ENCODE measurements around the gene RNF144A. TPM values are rescaled to one million over a fixed set of nuclear protein-coding genes. Genes with fewer than 3 reads are reported as not detected.

The RNF144A gene, protein sequence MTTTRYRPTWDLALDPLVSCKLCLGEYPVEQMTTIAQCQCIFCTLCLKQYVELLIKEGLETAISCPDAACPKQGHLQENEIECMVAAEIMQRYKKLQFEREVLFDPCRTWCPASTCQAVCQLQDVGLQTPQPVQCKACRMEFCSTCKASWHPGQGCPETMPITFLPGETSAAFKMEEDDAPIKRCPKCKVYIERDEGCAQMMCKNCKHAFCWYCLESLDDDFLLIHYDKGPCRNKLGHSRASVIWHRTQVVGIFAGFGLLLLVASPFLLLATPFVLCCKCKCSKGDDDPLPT
- 1 to 10 TPM; 1.2 to 3.2 (median 2.0) TPM for total RNA-seq
- long read RNA-seq = 0 reads

DNA sequence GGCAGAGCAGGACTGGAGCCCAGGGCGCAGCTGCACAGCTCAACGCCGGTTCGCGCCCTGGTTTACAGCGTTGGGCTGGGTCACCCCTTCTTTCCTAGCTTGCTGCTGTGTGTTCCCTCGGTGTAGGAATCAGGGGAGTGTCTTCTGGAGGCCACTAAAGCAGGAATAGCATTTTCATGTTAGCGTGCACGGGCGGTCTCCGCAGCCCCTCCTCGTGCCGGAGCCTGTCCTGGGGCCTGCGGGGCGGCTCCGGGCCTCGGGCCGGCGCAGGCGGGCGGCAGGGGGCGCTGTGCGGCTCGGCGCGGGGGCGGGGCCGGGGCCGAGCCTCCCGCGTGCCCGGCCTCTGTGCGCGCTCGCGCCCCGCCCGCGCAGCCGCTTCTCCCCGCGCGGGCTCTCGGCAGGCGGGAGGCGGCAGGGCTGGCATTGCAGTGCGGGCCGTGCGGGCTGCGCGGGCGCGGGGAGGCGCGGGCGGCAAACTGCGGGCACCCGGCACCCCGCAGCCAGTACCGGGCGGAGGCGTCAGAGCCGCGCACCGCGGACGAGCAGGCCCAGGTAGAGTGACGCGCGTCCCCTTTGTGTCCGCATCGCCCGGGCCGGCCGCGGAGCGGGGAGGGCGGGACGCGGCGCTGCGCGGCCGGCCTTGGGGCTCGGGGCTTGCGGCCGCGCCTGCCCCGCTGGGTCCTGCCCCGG is at the start of gene RNF144A:
Gene RNF144A (plus strand): TSS at position 342 of the 690 bp plus-strand sequence. CDS start 79,515 bp downstream, outside the sequence.
- Histone ChIP-seq H3K4me3 (peak within 1 kb of the TSS; percentile 50 to 64 (median 53)), H3K36me3 (no peaks in the 10 kb centered on the region), H3K4me1 (peaks cover 0 to 10% (median 3%) of the 10 kb centered on the region in 4 donors), H3K9me3 (no peaks in the 10 kb centered on the region), H3K27ac (peak within 1 kb of the TSS in 1 of 3 donors; percentile 33), H3K27me3 (no peaks in the 10 kb centered on the region)
- ATAC-seq = peak; percentile 87 to 96 (median 91)
- 0% methylated on average over 2 of the region's 90 CpGs for whole genome bisulfite sequencing (ENCODE audit: insufficient coverage, low coverage, low lambda C conversion rate, missing lambda C conversion rate)
- TF ChIP-seq POLR2A (IDR thresholded peaks at IDR 0.05) = no peak
- TF ChIP-seq, protein P1, sequence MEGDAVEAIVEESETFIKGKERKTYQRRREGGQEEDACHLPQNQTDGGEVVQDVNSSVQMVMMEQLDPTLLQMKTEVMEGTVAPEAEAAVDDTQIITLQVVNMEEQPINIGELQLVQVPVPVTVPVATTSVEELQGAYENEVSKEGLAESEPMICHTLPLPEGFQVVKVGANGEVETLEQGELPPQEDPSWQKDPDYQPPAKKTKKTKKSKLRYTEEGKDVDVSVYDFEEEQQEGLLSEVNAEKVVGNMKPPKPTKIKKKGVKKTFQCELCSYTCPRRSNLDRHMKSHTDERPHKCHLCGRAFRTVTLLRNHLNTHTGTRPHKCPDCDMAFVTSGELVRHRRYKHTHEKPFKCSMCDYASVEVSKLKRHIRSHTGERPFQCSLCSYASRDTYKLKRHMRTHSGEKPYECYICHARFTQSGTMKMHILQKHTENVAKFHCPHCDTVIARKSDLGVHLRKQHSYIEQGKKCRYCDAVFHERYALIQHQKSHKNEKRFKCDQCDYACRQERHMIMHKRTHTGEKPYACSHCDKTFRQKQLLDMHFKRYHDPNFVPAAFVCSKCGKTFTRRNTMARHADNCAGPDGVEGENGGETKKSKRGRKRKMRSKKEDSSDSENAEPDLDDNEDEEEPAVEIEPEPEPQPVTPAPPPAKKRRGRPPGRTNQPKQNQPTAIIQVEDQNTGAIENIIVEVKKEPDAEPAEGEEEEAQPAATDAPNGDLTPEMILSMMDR (IDR thresholded peaks at IDR 0.05) = peak; percentile 23 to 83 (median 47)
- peak; percentile 64 to 72 (median 70) for DNase-seq
- intact Hi-C loops (cut with DNase I) = no loop called here

DNA sequence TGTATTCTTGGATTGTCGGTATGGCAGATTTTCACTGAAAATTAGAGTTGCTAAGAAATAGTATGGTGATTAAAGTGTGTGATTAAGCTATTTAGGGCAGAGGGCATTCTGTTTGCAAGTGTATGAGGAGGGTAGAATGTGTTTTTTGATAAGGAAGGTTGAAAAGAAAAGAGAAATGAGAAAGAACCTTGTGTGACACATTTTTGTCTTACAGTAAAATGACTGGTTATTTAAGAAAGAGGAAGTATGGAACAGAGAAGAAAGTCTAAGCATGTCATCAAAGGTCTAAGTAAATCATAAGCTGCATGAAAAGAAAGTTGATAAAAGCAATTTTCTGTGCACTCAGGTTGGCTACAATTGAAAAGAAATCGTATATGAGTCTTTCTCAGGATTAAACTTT is 44.8 kb upstream of the RNF144A start:
- H3K9me3 ChIP-seq = no peaks in the 10 kb centered on the region
- DNase-seq (no peak), ATAC-seq (no peak)
- H3K4me1 ChIP-seq = peaks cover 0 to 8% (median 2%) of the 10 kb centered on the region in 4 donors
- TF ChIP-seq, protein P1 (IDR thresholded peaks at IDR 0.05) = no peak
- TF ChIP-seq POLR2A (IDR thresholded peaks at IDR 0.05) = no peak
- H3K27me3 ChIP-seq = no peaks in the 10 kb centered on the region
- no peak overlapping the region for H3K4me3 ChIP-seq
- H3K36me3 ChIP-seq = no peaks in the 10 kb centered on the region
- WGBS (ENCODE audit: insufficient coverage, low coverage, low lambda C conversion rate, missing lambda C conversion rate) = 75% methylated on average over 2 of the region's 2 CpGs
- no peak overlapping the region for H3K27ac ChIP-seq
- intact Hi-C loops (cut with DNase I) = no loop called here

DNA sequence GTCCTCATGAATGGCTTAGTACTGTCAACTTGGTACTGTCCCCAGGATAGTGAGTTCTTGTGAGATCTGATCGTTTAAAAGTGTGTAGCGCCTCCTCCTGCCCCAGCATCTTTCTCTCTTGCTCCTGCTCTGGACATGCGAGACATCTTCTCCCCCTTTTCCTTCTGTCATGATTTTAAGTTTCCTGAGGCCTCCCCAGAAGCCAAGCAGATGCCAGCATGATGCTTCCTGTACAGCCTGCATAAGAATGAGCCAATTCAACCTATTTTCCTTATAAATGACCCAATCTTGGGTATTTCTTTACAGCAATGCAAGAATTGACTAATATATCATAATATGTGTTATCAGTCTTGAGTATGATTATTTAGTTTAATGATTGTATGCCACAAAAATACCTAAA is 43.2 kb upstream of the RNF144A start:
- ATAC-seq (no peak), DNase-seq (no peak)
- Histone ChIP-seq H3K27ac (no peak overlapping the region), H3K9me3 (no peaks in the 10 kb centered on the region), H3K27me3 (no peaks in the 10 kb centered on the region), H3K36me3 (no peaks in the 10 kb centered on the region), H3K4me1 (peaks cover 0 to 11% (median 2%) of the 10 kb centered on the region in 4 donors), H3K4me3 (no peak overlapping the region)
- 94% methylated on average over 3 of the region's 3 CpGs for whole genome bisulfite sequencing (ENCODE audit: insufficient coverage, low coverage, low lambda C conversion rate, missing lambda C conversion rate)
- intact Hi-C loops (cut with DNase I) = no loop called here
- TF ChIP-seq, protein P1 (IDR thresholded peaks at IDR 0.05) = no peak
- no peak for TF ChIP-seq POLR2A (IDR thresholded peaks at IDR 0.05)

DNA sequence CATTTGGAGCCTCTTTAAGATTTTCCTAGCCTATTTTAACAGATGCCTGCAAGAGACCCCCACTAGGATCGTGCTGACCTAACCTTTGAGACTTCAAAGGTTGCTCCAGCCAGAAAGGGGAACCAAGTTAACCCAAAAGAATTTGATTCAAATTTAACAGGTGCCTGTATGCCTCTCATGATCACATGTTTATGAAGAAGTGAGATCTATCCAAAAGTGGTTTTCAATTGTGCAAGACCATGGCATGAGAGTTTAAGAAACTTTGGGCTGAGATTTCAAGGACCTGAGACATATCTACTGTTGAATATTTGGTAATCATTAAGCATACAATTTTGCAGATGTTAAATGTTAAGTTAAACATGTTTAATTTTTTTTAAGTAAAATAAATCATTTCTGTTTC is 40.9 kb upstream of the RNF144A start:
- no peak for DNase-seq
- ATAC-seq = no peak
- WGBS (ENCODE audit: insufficient coverage, low coverage, low lambda C conversion rate, missing lambda C conversion rate) = 73% methylated on average over 1 of the region's 1 CpG

More for the DNA sequence above, 40.9 kb upstream of the RNF144A start:
- no peaks in the 10 kb centered on the region for H3K36me3 ChIP-seq
- H3K9me3 ChIP-seq = no peaks in the 10 kb centered on the region
- intact Hi-C loops (cut with DNase I) = no loop called here
- no peaks in the 10 kb centered on the region for H3K27me3 ChIP-seq
- H3K27ac ChIP-seq = no peak overlapping the region
- H3K4me1 ChIP-seq = peaks cover 0 to 11% (median 2%) of the 10 kb centered on the region in 4 donors
- no peak overlapping the region for H3K4me3 ChIP-seq
- TF ChIP-seq, protein P1 (IDR thresholded peaks at IDR 0.05) = no peak
- no peak for TF ChIP-seq POLR2A (IDR thresholded peaks at IDR 0.05)

Measured in right lobe of liver (tissue), 6 donors.